Glutamatergic neuron (in vitro differentiated cells): ENCODE results near the gene TBC1D5. TPM values are rescaled to one million over a fixed set of nuclear protein-coding genes. Genes with fewer than 3 reads are reported as not detected.

Source experiments
- DNase-seq: peaks from one replicate; pipeline ENCODE4 v3.0.0; 2022
- H3K27ac Mint-ChIP-seq: one replicate; pipeline ENCODE4 v1.8.0; 2020; ENCODE audit warnings: mild to moderate bottlenecking, mixed read lengths, inconsistent platforms; ENCODE audit not compliant: unreplicated experiment
- H3K27me3 Mint-ChIP-seq: one replicate; pipeline ENCODE4 v1.8.0; 2020; ENCODE audit warnings: mild to moderate bottlenecking, moderate library complexity, mixed read lengths, inconsistent platforms; ENCODE audit not compliant: unreplicated experiment
- H3K36me3 Mint-ChIP-seq: one replicate; pipeline ENCODE4 v1.8.0; 2020; ENCODE audit warnings: mild to moderate bottlenecking, mixed read lengths, inconsistent platforms; ENCODE audit not compliant: unreplicated experiment
- H3K4me1 Mint-ChIP-seq: one replicate; pipeline ENCODE4 v1.8.0; 2020; ENCODE audit warnings: mild to moderate bottlenecking, low read depth, mixed read lengths, inconsistent platforms; ENCODE audit not compliant: unreplicated experiment
- H3K4me3 Mint-ChIP-seq: one replicate; pipeline ENCODE4 v1.8.0; 2020; ENCODE audit warnings: mild to moderate bottlenecking, mixed read lengths, inconsistent platforms; ENCODE audit not compliant: unreplicated experiment
- H3K9me3 Mint-ChIP-seq: one replicate; pipeline ENCODE4 v1.8.0; 2020; ENCODE audit warnings: mild to moderate bottlenecking, moderate library complexity, mixed read lengths, inconsistent platforms; ENCODE audit not compliant: unreplicated experiment
- total RNA-seq: library from RNA; stranded (reverse); fragmentation: NEBNext Ultra II Directional; extraction: Animal tissue kit (Norgen Biotek cat#: 25700); gene quantifications from one replicate; pipeline ENCODE4 v1.2.1, GENCODE V29; 2021; ENCODE audit not compliant: unreplicated experiment
- TF ChIP-seq, protein P1 (sequence below): fragments of 200-600 bp; sonication (generic); IDR thresholded peaks from one replicate; pipeline ENCODE4 v1.5.0; 2021; ENCODE audit not compliant: partially characterized antibody, unreplicated experiment

The TBC1D5 gene
- total RNA-seq, 1 donor from 2014 or later: 40.2 TPM

DNA sequence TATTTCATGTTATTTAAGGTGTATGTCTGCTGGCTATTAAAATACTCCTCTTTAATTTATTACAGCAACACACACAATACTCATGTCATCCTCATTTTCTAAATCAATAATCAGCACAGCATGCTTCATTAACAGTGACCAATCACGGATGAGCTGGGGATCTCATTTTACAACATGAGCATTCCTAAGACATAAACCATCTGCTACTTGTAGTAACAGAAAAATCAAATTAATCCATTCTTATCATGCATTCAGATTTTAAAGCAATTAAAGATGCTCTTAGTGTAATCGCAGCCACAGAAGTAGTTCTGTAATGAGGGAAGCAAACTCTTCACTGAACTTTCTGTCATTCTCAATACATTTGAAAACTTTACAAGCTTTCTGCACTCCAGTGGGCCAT is 191.1 kb downstream of the TBC1D5 start:
- H3K9me3 Mint-ChIP-seq: no peaks in the 10 kb centered on the region
- H3K27ac Mint-ChIP-seq: no peak overlapping the region
- H3K4me1 Mint-ChIP-seq: peaks cover 32% of the 10 kb centered on the region
- H3K36me3 Mint-ChIP-seq: no peaks in the 10 kb centered on the region
- TF ChIP-seq, protein P1, sequence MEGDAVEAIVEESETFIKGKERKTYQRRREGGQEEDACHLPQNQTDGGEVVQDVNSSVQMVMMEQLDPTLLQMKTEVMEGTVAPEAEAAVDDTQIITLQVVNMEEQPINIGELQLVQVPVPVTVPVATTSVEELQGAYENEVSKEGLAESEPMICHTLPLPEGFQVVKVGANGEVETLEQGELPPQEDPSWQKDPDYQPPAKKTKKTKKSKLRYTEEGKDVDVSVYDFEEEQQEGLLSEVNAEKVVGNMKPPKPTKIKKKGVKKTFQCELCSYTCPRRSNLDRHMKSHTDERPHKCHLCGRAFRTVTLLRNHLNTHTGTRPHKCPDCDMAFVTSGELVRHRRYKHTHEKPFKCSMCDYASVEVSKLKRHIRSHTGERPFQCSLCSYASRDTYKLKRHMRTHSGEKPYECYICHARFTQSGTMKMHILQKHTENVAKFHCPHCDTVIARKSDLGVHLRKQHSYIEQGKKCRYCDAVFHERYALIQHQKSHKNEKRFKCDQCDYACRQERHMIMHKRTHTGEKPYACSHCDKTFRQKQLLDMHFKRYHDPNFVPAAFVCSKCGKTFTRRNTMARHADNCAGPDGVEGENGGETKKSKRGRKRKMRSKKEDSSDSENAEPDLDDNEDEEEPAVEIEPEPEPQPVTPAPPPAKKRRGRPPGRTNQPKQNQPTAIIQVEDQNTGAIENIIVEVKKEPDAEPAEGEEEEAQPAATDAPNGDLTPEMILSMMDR: no peak
- H3K27me3 Mint-ChIP-seq: no peaks in the 10 kb centered on the region
- peak overlapping the region; percentile 25 for H3K4me3 Mint-ChIP-seq
- no peak for DNase-seq

DNA sequence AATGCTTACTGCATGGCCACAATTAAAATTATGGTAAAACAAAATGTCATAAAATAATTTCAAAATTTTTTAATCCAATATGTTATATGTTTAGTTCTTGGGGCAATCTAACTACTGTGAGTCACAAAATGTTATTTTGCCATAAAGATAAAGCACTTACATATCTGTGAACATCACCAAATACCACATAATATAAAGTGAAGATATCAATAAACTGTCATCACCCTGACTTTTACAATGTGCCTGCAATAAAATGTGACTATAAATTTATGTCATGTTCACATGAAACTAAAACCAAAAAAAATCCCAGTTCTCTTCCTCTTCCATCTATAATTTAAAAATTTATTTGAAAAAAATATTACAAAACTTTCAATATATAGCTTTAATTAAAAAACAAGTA is 191.8 kb downstream of the TBC1D5 start:
- H3K27ac Mint-ChIP-seq: no peak overlapping the region
- peaks cover 32% of the 10 kb centered on the region for H3K4me1 Mint-ChIP-seq
- no peaks in the 10 kb centered on the region for H3K36me3 Mint-ChIP-seq

DNA sequence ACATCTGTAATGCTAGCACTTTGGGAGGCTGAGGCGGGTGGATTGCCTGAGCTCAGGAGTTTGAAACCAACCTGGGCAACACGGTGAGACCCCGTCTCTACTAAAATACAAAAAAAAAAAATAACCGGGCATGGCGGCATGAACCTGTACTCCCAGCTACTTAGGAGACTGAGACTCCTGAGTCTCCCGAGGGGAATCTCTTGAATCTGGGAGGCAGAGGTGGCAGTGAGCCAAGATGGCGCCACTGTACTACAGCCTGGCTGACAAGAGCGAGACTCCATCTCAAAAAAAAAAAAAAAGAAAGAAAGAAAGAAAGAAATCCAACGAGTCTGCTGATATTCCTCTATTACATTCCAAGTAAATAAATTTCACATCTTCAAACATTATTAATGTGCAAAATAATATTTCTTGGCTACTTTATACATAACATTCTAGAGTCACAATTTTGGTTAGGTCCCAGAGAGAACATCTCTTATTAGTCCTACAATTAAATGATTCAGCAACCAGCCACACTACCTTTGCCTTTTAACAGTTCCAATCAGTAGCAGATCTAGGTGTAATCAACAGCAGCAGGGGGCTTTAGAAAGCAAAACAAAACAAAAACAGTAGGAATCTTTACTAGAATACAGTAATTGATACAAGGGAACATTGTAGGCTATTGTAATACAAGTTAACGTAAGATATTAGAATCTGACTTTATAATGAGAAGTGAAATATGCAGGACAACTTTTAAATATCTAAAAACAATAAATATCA is 195.8 kb downstream of the TBC1D5 start:
- H3K9me3 Mint-ChIP-seq: peaks cover 1% of the 10 kb centered on the region
- H3K27me3 Mint-ChIP-seq: no peaks in the 10 kb centered on the region
- no peak for DNase-seq
- no peaks in the 10 kb centered on the region for H3K36me3 Mint-ChIP-seq
- no peak overlapping the region for H3K27ac Mint-ChIP-seq
- H3K4me3 Mint-ChIP-seq: no peak overlapping the region
- peaks cover 13% of the 10 kb centered on the region for H3K4me1 Mint-ChIP-seq
- TF ChIP-seq, protein P1: no peak

More for the DNA sequence above, 191.8 kb downstream of the TBC1D5 start:
- no peak for DNase-seq
- Mint-ChIP-seq H3K4me3 (no peak overlapping the region), H3K9me3 (no peaks in the 10 kb centered on the region), H3K27me3 (no peaks in the 10 kb centered on the region)
- TF ChIP-seq, protein P1: no peak

DNA sequence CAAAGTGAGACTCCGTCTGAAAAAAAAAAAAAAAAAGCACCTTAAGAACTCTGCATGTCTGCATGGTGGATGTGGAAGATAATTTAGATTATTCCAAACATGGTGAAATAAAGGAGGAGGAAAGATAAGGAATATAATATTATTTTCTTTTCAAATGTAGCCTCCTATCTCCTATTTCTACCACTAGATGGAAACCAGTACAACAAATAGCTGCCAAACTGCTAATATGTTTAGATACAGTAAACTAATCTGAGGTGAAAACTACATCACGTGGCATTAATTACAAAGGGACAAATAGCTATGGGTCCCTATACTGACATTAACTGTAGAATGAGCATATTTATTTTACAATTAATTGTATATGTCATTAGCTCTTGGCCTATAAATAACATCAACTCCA is 197.8 kb downstream of the TBC1D5 start:
- H3K4me3 Mint-ChIP-seq: no peak overlapping the region
- no peak for DNase-seq

DNA sequence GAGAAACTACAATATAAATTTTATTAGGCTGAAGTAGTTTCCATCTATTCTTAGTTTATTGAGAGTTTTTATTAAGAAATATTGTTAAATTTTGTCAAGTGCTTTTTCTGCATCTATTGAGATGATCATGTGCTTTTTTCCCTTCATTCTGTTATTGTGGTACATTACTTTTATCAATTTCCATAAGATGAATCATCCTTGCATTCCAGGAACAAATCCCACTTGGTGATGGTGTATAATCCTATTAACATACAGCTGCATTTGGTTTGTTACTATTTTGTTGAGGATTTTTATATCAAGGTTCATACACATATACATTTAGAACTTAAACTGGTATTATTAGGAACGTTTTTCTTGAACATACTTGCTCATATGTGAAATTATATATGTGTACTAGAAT is 199.8 kb downstream of the TBC1D5 start:
- Mint-ChIP-seq H3K27ac (no peak overlapping the region), H3K27me3 (no peaks in the 10 kb centered on the region), H3K4me1 (no peaks in the 10 kb centered on the region), H3K4me3 (no peak overlapping the region), H3K36me3 (no peaks in the 10 kb centered on the region), H3K9me3 (peaks cover 1% of the 10 kb centered on the region)
- no peak for DNase-seq
- TF ChIP-seq, protein P1: no peak

More for the DNA sequence above, 197.8 kb downstream of the TBC1D5 start:
- Mint-ChIP-seq H3K4me1 (no peaks in the 10 kb centered on the region), H3K36me3 (no peaks in the 10 kb centered on the region), H3K9me3 (peaks cover 1% of the 10 kb centered on the region), H3K27me3 (no peaks in the 10 kb centered on the region), H3K27ac (no peak overlapping the region)
- TF ChIP-seq, protein P1: no peak
